Large intestine (tissue), 3 donors: ENCODE measurements around the gene COX5A. TPM values are rescaled to one million over a fixed set of nuclear protein-coding genes. Genes with fewer than 3 reads are reported as not detected.
"Not testable (repeated sequence)": the region's sequence is repeated elsewhere in the genome, so short reads cannot be mapped to it uniquely, and the experiment has no call there.

Experiments
- DNase-seq, 2 donors: peaks; one replicate each; pipeline versions ENCODE4 v3.0.0 to v3.0.0-alpha.2; 2013
- H3K27ac ChIP-seq: one replicate; pipeline ENCODE4 v1.5.1; 2013; ENCODE audit warnings: low read length
- H3K27me3 ChIP-seq: 2 replicates; pipeline ENCODE4 v1.6.1; 2013; ENCODE audit warnings: low read length; ENCODE audit not compliant: control insufficient read depth, insufficient read depth
- H3K36me3 ChIP-seq: 2 replicates; pipeline ENCODE4 v1.6.1; 2013; ENCODE audit warnings: low read length; ENCODE audit not compliant: control insufficient read depth, insufficient read depth
- H3K4me1 ChIP-seq: one replicate; pipeline ENCODE4 v1.6.1; 2013; ENCODE audit warnings: low read length; ENCODE audit not compliant: control insufficient read depth, insufficient read depth
- H3K4me3 ChIP-seq: one replicate; pipeline ENCODE4 v1.5.1; 2013; ENCODE audit warnings: low read length
- H3K9me3 ChIP-seq: one replicate; pipeline ENCODE4 v1.6.1; 2013; ENCODE audit warnings: mild to moderate bottlenecking, low read depth, low read length, moderate library complexity; ENCODE audit not compliant: control insufficient read depth
- WGBS: methylation state at CpG from one replicate; pipeline ENCODE4 v1.1.5; 2013; ENCODE audit warnings: low lambda C conversion rate; ENCODE audit not compliant: insufficient coverage; 5-methylcytosine and 5-hydroxymethylcytosine counted together
- polyA plus RNA-seq: library from polyadenylated mRNA; unstranded; fragments of 120-200 nt; gene quantifications from one replicate; pipeline ENCODE4 v1.2.1, GENCODE V29; 2013

Gene COX5A
- polyA plus RNA-seq, 1 donor: 238 TPM

DNA sequence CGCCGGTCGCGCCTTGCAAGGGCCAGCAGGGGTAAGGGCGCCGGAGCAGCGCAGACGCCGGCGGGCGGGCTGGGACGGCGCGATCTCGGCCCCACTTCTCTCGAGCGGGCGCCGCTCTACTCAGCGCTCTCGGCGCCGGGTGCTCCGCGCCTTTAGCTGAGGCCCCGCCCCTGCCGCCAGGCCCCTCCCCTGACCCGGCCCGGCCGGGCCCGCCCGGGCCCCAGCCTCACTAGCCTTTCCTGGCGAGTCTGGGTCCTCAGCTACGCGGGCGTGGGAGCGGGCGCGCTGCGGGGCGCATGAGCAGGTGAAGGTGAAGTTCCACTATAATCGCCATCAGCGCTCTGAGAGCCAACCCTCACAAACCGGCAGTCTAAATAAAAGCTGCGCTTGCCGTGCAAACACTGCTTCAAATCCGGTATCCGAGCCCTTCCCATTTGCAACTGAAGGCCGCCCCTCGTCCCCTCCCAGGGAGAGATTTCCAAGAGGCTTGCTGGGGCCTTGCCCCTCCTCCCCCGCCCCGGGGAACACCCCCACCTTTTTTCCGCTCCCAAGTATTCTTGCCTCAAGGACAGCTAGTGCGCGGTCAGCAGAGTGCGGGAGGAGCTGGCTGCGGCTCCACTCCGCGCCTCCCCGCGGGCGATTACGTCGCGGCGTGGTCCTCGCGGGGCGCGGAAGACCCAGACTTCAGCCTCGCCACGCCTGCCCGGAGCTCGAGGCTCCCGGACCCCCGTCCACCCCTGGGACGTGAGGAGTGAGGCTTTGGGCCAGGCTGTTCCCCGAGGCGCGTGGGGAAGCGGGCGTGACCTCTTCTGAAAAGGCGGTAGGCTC is 19.0 kb upstream of the COX5A start, which contains the start of gene RPP25:
RPP25 (minus strand) TSS at position 125 of the 828 bp plus-strand sequence. CDS start 189 bp downstream, outside the sequence.
- H3K4me1 ChIP-seq: peaks cover 44% of the 10 kb centered on the region
- peaks cover 5% of the 10 kb centered on the region for H3K9me3 ChIP-seq
- peak within 1 kb of the TSS; percentile 55 for H3K4me3 ChIP-seq
- WGBS: no CpG with 5 or more reads among the region's 83 CpGs
- peak; percentile 48 to 84 for DNase-seq
- peak within 1 kb of the TSS; percentile 62 for H3K27ac ChIP-seq
- H3K36me3 ChIP-seq: no peaks in the 10 kb centered on the region
- peaks cover 52% of the 10 kb centered on the region for H3K27me3 ChIP-seq

DNA sequence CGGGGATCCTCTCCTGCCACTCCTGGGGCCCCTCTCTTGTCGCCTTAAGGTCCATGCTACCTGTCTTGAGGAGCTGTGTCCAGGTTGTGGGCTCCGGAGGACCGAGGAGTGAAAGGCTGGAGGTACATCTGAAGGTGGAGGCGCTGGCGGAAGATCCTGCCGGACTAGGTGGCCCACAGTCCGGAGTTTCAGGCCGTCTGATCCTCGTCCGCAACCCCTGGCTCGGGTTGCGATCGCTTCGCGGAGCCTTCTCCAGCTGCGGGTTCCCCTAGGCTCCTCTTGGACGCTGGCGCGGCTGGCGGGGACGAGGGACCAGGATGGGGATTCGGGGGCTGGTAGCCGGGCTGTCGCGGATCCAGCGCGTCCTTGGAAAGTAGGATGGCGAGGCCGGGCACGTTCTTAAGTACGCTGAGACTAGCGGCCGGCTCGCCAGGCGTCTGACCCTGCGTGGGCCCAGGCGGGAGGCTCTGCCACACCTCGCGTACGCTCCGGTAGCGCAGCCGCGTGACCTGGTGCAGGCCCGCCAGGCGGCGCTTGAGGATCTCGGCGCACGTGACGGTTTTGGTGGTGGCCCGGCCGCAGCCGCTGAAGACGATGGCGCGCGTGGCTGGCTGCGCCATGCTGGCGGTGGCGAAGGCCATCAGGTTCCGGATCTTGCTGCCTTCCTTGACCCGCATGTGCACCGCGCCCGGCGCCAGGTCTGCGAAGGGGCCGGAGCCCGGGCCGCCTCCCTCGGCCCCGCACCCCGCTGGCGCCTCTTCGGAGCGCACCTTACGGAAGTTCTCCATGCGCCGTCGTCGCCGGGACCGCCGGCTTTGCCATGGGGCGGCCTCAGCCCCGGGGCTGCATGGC is 18.1 kb upstream of the COX5A start:
- peaks cover 44% of the 10 kb centered on the region for H3K4me1 ChIP-seq
- H3K27ac ChIP-seq: no peak overlapping the region
- no CpG with 5 or more reads among the region's 88 CpGs for WGBS
- H3K36me3 ChIP-seq: no peaks in the 10 kb centered on the region
- H3K27me3 ChIP-seq: peaks cover 45% of the 10 kb centered on the region
- peak; percentile 61 to 89 for DNase-seq
- H3K9me3 ChIP-seq: peaks cover 5% of the 10 kb centered on the region
- peak overlapping the region; percentile 39 for H3K4me3 ChIP-seq

DNA sequence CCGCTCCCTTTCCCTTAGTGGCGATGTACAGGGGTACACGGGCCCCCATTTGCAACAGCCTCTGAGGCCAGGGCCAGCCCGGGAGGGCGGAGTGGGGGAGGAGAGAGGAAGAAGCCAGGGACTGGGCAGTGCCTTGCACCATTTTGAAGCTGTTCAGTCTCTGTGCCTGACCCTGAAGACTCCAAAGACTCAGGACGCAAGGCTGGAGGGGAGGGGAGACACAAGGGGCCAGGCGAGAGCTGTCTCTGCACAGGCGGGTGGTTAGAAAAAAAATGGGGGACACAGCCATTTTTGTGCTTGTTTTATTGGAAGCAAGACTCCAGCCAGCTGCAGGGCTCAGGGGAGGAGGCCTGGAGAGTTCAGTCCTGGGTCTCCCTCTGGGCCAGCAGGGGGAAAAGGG is 17.1 kb upstream of the COX5A start:
- Histone ChIP-seq H3K27me3 (peaks cover 37% of the 10 kb centered on the region), H3K27ac (peak overlapping the region; percentile 32), H3K4me1 (peaks cover 44% of the 10 kb centered on the region), H3K9me3 (peaks cover 5% of the 10 kb centered on the region), H3K36me3 (no peaks in the 10 kb centered on the region), H3K4me3 (peak overlapping the region; percentile 39)
- no peak for DNase-seq
- WGBS: no CpG with 5 or more reads among the region's 8 CpGs

DNA sequence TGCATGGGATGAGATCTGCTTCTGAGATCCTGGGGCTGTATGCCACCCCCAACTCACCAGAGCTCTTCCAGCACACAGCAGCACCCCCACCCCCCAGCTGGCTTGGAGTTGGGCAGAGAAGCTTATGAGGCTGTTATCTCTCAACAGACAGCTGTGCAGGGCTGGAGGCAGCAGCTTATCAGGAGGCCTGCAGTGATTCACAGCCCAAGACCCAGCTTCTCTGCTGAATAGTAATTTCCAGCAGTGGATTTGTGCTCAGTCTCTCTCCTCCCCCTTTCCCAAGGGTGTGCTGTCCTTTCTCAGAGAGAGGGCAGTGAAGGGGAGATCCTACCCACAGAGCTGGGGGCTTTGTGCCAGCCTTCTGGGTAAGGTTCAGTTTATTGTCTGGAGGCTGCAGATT is 16.6 kb upstream of the COX5A start:
- H3K4me1 ChIP-seq: peaks cover 44% of the 10 kb centered on the region

DNA sequence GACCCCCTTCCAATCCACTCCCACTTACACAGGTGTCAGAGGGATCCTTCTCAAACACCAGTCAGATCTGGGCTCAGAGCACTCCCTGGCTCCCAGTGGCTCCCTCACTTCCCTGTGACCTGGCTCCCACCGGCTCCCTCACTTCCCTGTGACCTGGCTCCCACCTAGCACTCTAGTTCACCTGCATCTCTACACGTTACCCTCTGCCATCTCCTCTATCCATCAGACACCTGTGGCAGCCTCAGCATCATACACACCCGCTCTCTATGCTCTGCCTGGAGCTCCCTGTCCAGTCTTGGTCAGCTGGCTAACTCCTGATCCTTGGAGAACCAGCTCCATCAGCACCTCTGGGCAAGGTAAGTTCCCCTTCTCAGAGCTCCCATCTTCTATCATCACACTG is 13.1 kb upstream of the COX5A start:
- Histone ChIP-seq H3K9me3 (peaks cover 2% of the 10 kb centered on the region), H3K36me3 (no peaks in the 10 kb centered on the region), H3K4me3 (no peak overlapping the region), H3K27ac (no peak overlapping the region), H3K27me3 (peaks cover 7% of the 10 kb centered on the region), H3K4me1 (peaks cover 23% of the 10 kb centered on the region)
- no CpG with 5 or more reads among the region's 3 CpGs for WGBS
- no peak for DNase-seq

More for the DNA sequence above, 16.6 kb upstream of the COX5A start:
- Histone ChIP-seq H3K9me3 (peaks cover 5% of the 10 kb centered on the region), H3K4me3 (peak overlapping the region; percentile 39), H3K27ac (peak overlapping the region; percentile 32), H3K36me3 (no peaks in the 10 kb centered on the region), H3K27me3 (peaks cover 33% of the 10 kb centered on the region)
- DNase-seq: peak; percentile 50 to 62

DNA sequence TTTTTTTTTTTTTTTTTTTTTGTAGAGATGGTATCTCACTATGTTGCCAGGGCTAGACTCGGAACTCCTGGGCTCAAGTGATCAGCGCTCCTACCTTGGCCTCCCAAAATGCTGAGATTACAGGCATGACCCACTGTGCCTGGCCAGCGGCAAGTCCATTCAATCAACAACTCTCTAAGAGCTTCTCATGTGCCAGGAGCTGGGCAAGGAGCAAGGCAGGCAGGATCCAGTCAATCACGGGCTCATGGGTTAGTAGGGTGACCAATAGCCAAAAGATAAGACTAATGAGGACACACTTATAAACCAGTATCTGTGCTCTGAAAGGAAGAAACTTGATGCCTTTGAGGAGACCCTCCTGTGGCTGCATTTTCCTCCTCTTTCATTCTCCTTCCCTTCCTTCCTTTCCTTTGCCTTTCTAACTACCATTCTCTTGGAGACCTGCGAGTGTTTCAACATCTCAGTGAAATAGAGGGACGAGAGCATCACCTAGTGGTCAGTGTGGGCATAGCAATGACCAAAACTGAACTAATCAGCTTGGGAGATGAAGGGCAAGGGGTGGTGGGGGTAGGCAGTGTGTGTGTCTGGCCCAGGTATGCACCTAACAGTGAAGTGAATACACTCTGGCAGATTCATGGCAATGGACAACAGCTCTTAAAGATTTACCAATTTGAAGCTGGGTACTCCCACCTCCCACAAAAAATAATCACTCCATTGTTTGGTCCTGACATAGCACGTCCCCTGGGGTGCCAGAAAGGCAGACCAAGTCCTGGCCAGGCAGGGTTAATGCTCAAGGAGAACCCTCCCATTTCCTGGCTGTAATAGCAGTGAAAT is 12.4 kb upstream of the COX5A start:
- DNase-seq: peak; percentile 55 to 57
- H3K27me3 ChIP-seq: peaks cover 2% of the 10 kb centered on the region
- no peak overlapping the region for H3K4me3 ChIP-seq
- no peak overlapping the region for H3K27ac ChIP-seq
- H3K4me1 ChIP-seq: peaks cover 16% of the 10 kb centered on the region
- WGBS: no CpG with 5 or more reads among the region's 7 CpGs
- H3K36me3 ChIP-seq: no peaks in the 10 kb centered on the region
- H3K9me3 ChIP-seq: no peaks in the 10 kb centered on the region

DNA sequence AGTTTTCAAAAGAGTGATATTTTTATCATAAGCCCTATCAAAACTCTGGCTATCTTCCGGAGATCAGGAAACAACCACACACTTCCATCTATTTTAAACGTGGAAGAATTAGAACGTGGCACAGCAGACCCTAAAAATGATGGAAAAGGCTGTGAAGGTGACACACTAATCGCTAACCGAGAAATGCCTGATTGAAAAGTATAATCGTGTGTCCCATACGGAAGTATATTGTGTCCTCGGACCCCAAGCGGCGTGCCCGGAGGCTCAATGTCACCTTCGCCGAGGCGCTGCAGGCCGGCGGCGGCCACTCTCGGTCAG is 642 bp downstream of the COX5A start:
- no CpG with 5 or more reads among the region's 18 CpGs for WGBS
- DNase-seq: no peak
- Histone ChIP-seq H3K27ac (peak overlapping the region; percentile 91), H3K27me3 (no peaks in the 10 kb centered on the region), H3K4me3 (peak overlapping the region; percentile 87), H3K36me3 (no peaks in the 10 kb centered on the region), H3K4me1 (peaks cover 10% of the 10 kb centered on the region), H3K9me3 (no peaks in the 10 kb centered on the region)

DNA sequence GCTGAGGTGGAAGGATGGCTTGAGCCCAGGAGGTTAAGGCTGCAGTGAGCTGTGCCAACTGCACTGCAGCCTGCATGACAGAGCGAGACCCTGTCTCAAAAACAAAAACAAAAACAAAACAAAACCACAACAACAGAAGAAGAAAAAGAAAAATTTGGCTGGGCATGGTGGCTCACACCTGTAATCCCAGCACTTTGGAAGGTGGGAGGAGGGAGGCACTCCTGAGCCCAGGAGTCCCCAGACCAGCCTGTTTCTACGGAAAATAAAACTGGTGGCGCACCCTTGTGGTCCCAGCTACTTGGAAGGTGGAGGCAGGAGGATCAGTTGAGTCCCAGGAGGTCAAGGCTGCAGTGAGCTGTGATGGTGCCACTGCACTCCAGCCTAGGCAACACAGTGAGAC is 2.7 kb downstream of the COX5A start:
- not testable (repeated sequence) for H3K36me3 ChIP-seq, H3K27ac ChIP-seq, H3K27me3 ChIP-seq, H3K4me3 ChIP-seq, H3K9me3 ChIP-seq, DNase-seq, H3K4me1 ChIP-seq
- no CpG with 5 or more reads among the region's 3 CpGs for WGBS

DNA sequence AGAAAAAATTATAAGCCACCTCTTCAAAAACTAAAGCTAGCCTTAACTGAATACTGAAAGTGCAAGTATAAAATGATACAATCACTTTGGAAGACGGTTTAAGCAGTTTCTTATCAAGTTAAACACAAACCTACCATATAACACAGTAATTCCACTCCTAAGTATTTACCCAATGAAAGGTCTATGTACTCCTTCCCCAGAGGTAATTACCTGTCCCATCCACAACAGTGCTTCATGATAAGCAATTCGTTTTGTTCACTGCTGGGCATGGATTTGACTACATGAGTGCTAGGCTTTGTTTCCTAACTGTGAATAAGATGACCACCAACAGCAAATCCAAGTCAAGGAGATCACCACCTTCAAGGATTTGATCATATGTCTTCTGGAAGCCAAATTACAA is 4.3 kb downstream of the COX5A start:
- peaks cover 10% of the 10 kb centered on the region for H3K4me1 ChIP-seq
- H3K9me3 ChIP-seq: no peaks in the 10 kb centered on the region
- peak in 1 of 2 donors; percentile 37 for DNase-seq
- H3K27ac ChIP-seq: no peak overlapping the region
- no CpG with 5 or more reads among the region's 2 CpGs for whole genome bisulfite sequencing
- H3K27me3 ChIP-seq: no peaks in the 10 kb centered on the region
- no peak overlapping the region for H3K4me3 ChIP-seq
- H3K36me3 ChIP-seq: peaks cover 16% of the 10 kb centered on the region

DNA sequence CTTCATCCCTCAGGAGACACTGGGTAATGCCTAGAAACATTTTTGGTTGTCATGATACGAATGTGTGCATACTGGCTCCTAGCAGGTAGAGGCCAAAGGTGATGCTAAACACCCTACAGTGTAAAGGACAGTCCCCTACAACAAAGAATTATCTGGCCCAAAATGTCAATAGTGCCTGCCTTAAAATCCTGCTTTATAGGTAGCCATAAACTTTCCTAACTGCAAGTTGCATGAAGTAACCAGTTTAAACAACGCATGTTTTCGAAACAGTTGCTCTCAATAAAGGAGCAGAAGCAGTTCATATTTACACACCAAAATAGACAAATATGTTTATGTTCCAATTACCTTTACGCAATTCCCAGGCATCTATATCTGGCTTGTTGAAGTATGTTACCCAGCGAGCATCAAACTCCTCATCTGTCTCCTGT is 9.1 kb downstream of the COX5A start:
- no peak overlapping the region for H3K27ac ChIP-seq
- peaks cover 7% of the 10 kb centered on the region for H3K4me1 ChIP-seq
- H3K27me3 ChIP-seq: no peaks in the 10 kb centered on the region
- no peak for DNase-seq
- H3K36me3 ChIP-seq: peaks cover 43% of the 10 kb centered on the region
- no CpG with 5 or more reads among the region's 5 CpGs for WGBS
- no peak overlapping the region for H3K4me3 ChIP-seq
- no peaks in the 10 kb centered on the region for H3K9me3 ChIP-seq
